Thoracic aorta (tissue), 2 donors: ENCODE data around the gene NOS1AP. TPM values are rescaled to one million over a fixed set of nuclear protein-coding genes. Genes with fewer than 3 reads are reported as not detected.

Experiments
- ATAC-seq: fragments of 150-250 bp; one replicate; pipeline ENCODE4 v1.8.0; 2017; ENCODE audit warnings: low read depth; ENCODE audit not compliant: insufficient number of reproducible peaks, low FRiP score
- DNase-seq: peaks from one replicate; pipeline ENCODE4 v3.0.0-alpha.2; 2020; ENCODE audit warnings: low spot score
- H3K27ac ChIP-seq, 2 donors: fragments of 200-600 bp; sonication (generic); 1 replicate in 1 of 2; 2 replicates in 1 of 2; pipeline ENCODE4 v1.5.1; 2016; ENCODE audit warnings: mild to moderate bottlenecking in 2 of 2, moderate library complexity in 2 of 2
- H3K27me3 ChIP-seq: fragments of 200-600 bp; sonication (generic); replicated peaks from 2 replicates; pipeline ENCODE4 v1.6.0; 2016; ENCODE audit warnings: mild to moderate bottlenecking; ENCODE audit not compliant: insufficient read depth
- H3K36me3 ChIP-seq: fragments of 200-600 bp; sonication (generic); one replicate; pipeline ENCODE4 v1.5.1; 2016
- H3K4me1 ChIP-seq, 2 donors: fragments of 200-600 bp; sonication (generic); 1 replicate in 1 of 2; 2 replicates in 1 of 2; pipeline versions ENCODE4 v1.5.1 to v1.6.0; 2016; ENCODE audit warnings: low read depth in 2 of 2, mild to moderate bottlenecking in 1 of 2; ENCODE audit not compliant: control insufficient read depth in 1 of 2
- H3K4me3 ChIP-seq: fragments of 200-600 bp; sonication (generic); 2 replicates; pipeline ENCODE4 v1.5.1; 2016; ENCODE audit warnings: mild to moderate bottlenecking
- H3K9me3 ChIP-seq: fragments of 200-600 bp; sonication (generic); 2 replicates; pipeline ENCODE4 v1.5.1; 2016
- CTCF ChIP-seq: fragments of 200-600 bp; sonication (generic); IDR thresholded peaks from one replicate; pipeline ENCODE4 v1.5.1; 2019; ENCODE audit warnings: antibody characterized with exemption
- total RNA-seq, 2 donors: library from RNA; depleted of rRNA; stranded (reverse); fragments of >200 nt; gene quantifications; one replicate each; pipeline versions ENCODE4 v1.1.0 to v1.2.3, GENCODE V29; 2016

NOS1AP gene
- total RNA-seq, 2 donors from 2014 or later: 6.3 to 12.2 TPM

GRCh38 chr1:162222014-162222413 lies 152.5 kb downstream of the NOS1AP start:
- no peak for TF ChIP-seq CTCF
- no peaks in the 10 kb centered on the region for H3K9me3 ChIP-seq
- DNase-seq (no peak), ATAC-seq (no peak)
- H3K27me3 ChIP-seq: no peaks in the 10 kb centered on the region
- H3K4me1 ChIP-seq: peaks cover 3 to 14% of the 10 kb centered on the region in 2 donors
- no peaks in the 10 kb centered on the region for H3K36me3 ChIP-seq
- H3K27ac ChIP-seq: no peak overlapping the region
- H3K4me3 ChIP-seq: no peak overlapping the region

- Histone ChIP-seq H3K4me3 (no peak overlapping the region), H3K36me3 (no peaks in the 10 kb centered on the region), H3K4me1 (peaks cover under 1 to 12% of the 10 kb centered on the region in 2 donors), H3K9me3 (no peaks in the 10 kb centered on the region), H3K27ac (no peak overlapping the region), H3K27me3 (no peaks in the 10 kb centered on the region)
- TF ChIP-seq CTCF: no peak
- DNase-seq (no peak), ATAC-seq (no peak)
Observed at GRCh38 chr1:162222730-162223129, 153.2 kb downstream of the NOS1AP start.

GRCh38 chr1:162223488-162223887 lies 154.0 kb downstream of the NOS1AP start:
- no peaks in the 10 kb centered on the region for H3K27me3 ChIP-seq

GRCh38 chr1:162224267-162224666 lies 154.8 kb downstream of the NOS1AP start:
- H3K36me3 ChIP-seq: no peaks in the 10 kb centered on the region
- H3K27me3 ChIP-seq: no peaks in the 10 kb centered on the region
- ATAC-seq (no peak), DNase-seq (no peak)
- H3K9me3 ChIP-seq: no peaks in the 10 kb centered on the region
- H3K4me1 ChIP-seq: no peaks in the 10 kb centered on the region
- H3K27ac ChIP-seq: no peak overlapping the region
- H3K4me3 ChIP-seq: no peak overlapping the region
- TF ChIP-seq CTCF: no peak

More at GRCh38 chr1:162223488-162223887, 154.0 kb downstream of the NOS1AP start:
- Histone ChIP-seq H3K9me3 (no peaks in the 10 kb centered on the region), H3K4me1 (peaks cover 0 to 5% of the 10 kb centered on the region in 2 donors), H3K4me3 (no peak overlapping the region), H3K36me3 (no peaks in the 10 kb centered on the region), H3K27ac (no peak overlapping the region)
- ATAC-seq (no peak), DNase-seq (no peak)
- no peak for TF ChIP-seq CTCF

GRCh38 chr1:162228586-162228985 lies 159.1 kb downstream of the NOS1AP start:
- H3K4me1 ChIP-seq: peaks cover 0 to 5% of the 10 kb centered on the region in 2 donors
- no peak overlapping the region for H3K4me3 ChIP-seq
- ATAC-seq (no peak), DNase-seq (no peak)
- no peak overlapping the region for H3K27ac ChIP-seq
- no peaks in the 10 kb centered on the region for H3K27me3 ChIP-seq
- TF ChIP-seq CTCF: no peak
- H3K9me3 ChIP-seq: no peaks in the 10 kb centered on the region
- no peaks in the 10 kb centered on the region for H3K36me3 ChIP-seq
